WERI-Rb-1 (cell line): ENCODE data around the gene MFSD2B.

Experiments used
- DNase-seq: peaks from one replicate; pipeline ENCODE4 v3.0.0-alpha.2; 2020
- H3K27ac ChIP-seq: fragments of 250-450 bp; sonication (Bioruptor Pico); 2 replicates; pipeline ENCODE4 v1.5.1; 2020; ENCODE audit warnings: mild to moderate bottlenecking, moderate library complexity
- H3K27me3 ChIP-seq: fragments of 250-450 bp; sonication (Bioruptor Pico); 2 replicates; pipeline ENCODE4 v1.5.1; 2021; ENCODE audit warnings: mild to moderate bottlenecking, low read depth, moderate library complexity; ENCODE audit not compliant: insufficient read depth, severe bottlenecking
- H3K36me3 ChIP-seq: fragments of 250-450 bp; sonication (Bioruptor Pico); 2 replicates; pipeline ENCODE4 v1.5.1; 2020; ENCODE audit warnings: mild to moderate bottlenecking, moderate library complexity
- H3K4me3 ChIP-seq: 2 replicates; pipeline ENCODE4 v1.5.1; 2011; ENCODE audit warnings: low read depth, mild to moderate bottlenecking, control low read depth, low read length
- H3K9me3 ChIP-seq: fragments of 250-450 bp; sonication (Bioruptor Pico); 2 replicates; pipeline ENCODE4 v1.5.1; 2021; ENCODE audit warnings: mild to moderate bottlenecking, moderate library complexity; ENCODE audit not compliant: severe bottlenecking
- CTCF ChIP-seq: IDR thresholded peaks from 2 replicates; pipeline ENCODE4 v1.5.1; 2011; ENCODE audit warnings: low read depth, mild to moderate bottlenecking, control low read depth, inconsistent platforms, low read length

The MFSD2B gene

GRCh38 chr2:24055750-24056149 is 45.9 kb downstream of the MFSD2B start:
- no peak for TF ChIP-seq CTCF
- H3K36me3 ChIP-seq, result no peaks in the 10 kb centered on the region
- no peak for DNase-seq
- H3K9me3 ChIP-seq, result peaks cover 3% of the 10 kb centered on the region
- no peaks in the 10 kb centered on the region for H3K27me3 ChIP-seq
- no peak overlapping the region for H3K27ac ChIP-seq
- no peak overlapping the region for H3K4me3 ChIP-seq

GRCh38 chr2:24058564-24059271 is 48.8 kb downstream of the MFSD2B start:
- H3K4me3 ChIP-seq, result no peak overlapping the region
- TF ChIP-seq CTCF, result no peak
- DNase-seq, result no peak
- no peaks in the 10 kb centered on the region for H3K36me3 ChIP-seq
- H3K27me3 ChIP-seq, result no peaks in the 10 kb centered on the region
- H3K27ac ChIP-seq, result no peak overlapping the region
- peaks cover 3% of the 10 kb centered on the region for H3K9me3 ChIP-seq

GRCh38 chr2:24065341-24065740 is 55.5 kb downstream of the MFSD2B start:
- Histone ChIP-seq H3K27me3 (no peaks in the 10 kb centered on the region), H3K27ac (no peak overlapping the region), H3K4me3 (no peak overlapping the region), H3K9me3 (no peaks in the 10 kb centered on the region), H3K36me3 (peaks cover 40% of the 10 kb centered on the region)
- no peak for TF ChIP-seq CTCF
- DNase-seq, result no peak

- Histone ChIP-seq H3K4me3 (no peak overlapping the region), H3K27ac (no peak overlapping the region), H3K36me3 (peaks cover 72% of the 10 kb centered on the region), H3K9me3 (no peaks in the 10 kb centered on the region), H3K27me3 (no peaks in the 10 kb centered on the region)
- no peak for TF ChIP-seq CTCF
- DNase-seq, result no peak
Observed at GRCh38 chr2:24072259-24072658, 62.4 kb downstream of the MFSD2B start.

GRCh38 chr2:24073816-24074215 is 63.9 kb downstream of the MFSD2B start:
- H3K4me3 ChIP-seq, result no peak overlapping the region
- peaks cover 58% of the 10 kb centered on the region for H3K36me3 ChIP-seq
- no peak for TF ChIP-seq CTCF
- no peak for DNase-seq
- H3K27ac ChIP-seq, result no peak overlapping the region
- H3K27me3 ChIP-seq, result no peaks in the 10 kb centered on the region
- no peaks in the 10 kb centered on the region for H3K9me3 ChIP-seq

GRCh38 chr2:24075259-24075658 is 65.4 kb downstream of the MFSD2B start:
- TF ChIP-seq CTCF, result no peak
- no peak for DNase-seq
- H3K27ac ChIP-seq, result no peak overlapping the region; the same call in 1 of the 2 replicates
- no peaks in the 10 kb centered on the region for H3K27me3 ChIP-seq
- peaks cover 51% of the 10 kb centered on the region for H3K36me3 ChIP-seq
- peak overlapping the region; percentile 84 for H3K4me3 ChIP-seq
- no peaks in the 10 kb centered on the region for H3K9me3 ChIP-seq
